ENCODE results near the gene FZD10. TPM values are rescaled to one million over a fixed set of nuclear protein-coding genes. Genes with fewer than 3 reads are reported as not detected.
A peak's percentile ranks its signal among the peaks of the same experiment; 100 is the strongest.

FZD10 gene
- total RNA-seq, 1 donor from 2014 or later, result 1.1 TPM

DNA sequence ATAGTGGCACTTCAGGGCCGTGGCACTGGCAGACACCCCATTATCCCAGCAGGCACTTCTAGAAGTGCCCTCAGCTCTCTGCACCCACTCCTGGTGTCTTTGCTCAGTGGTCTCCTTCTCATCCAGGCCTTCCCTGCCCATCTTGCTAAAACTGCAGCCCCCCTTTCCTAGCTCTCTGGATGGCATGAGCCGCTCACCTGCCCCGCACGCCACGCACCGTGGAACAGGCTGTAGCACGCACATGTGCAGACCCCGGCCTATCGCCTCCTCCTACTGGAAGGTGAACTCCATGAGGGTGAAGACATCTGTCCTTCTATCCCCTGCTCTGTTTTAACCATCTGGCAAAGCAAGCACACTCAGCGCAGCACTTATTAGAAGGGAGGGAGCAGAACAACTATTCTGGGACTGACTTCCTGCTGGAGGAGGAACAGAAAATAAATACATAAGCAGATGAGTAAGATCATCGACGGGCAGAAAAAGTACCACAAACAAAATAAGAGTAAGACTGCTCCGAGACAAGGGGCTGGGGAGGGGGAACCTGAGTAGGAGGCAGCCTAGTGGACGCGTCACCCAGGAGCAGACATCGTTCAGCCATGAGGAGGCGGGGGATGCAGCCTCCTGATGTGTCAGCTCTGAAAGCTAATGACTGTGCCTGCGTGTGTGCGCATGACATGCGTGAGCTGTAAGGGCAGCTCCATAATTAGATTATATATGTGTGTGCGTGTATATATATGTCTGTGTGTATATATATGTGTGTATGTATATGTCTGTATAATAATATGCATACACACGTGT is 7.8 kb upstream of the FZD10 start:
- DNase-seq (ENCODE audit: low spot score), result no peak

- DNase-seq (ENCODE audit: low spot score), result no peak
These were observed 6.7 kb upstream of the FZD10 start for GRCh38 chr12:130155416-130156073.

DNA sequence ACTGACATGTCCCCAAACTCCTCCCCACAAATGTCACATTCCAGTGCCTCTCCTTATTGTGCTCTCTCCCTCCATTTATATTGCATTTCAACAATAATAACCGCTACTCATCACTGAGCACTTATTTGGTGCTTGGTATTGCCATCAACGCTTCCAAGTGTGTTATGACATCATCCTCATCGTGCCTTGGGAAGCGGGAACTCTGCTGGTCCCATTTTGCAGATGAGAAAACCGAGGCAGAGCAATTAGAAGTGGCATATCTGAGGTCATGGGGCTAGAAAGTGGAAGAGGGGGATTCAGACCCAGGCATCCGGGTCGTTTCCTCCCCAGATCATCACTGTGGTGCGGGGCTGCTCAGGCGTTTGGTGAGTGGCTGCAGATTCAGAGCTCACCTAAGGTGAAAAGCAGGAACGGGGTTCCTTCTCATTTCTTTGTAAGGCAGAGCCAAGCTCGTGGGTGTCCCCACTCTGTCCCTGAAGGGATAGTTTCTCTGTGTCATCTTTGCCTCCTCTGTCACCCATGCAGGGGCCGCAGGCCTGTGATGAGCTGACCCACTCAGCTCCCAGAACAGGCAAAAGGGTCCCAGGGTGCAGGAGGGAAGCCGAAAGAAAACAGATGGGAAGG is 5.5 kb upstream of the FZD10 start:
- no peak for DNase-seq (ENCODE audit: low spot score)

DNA sequence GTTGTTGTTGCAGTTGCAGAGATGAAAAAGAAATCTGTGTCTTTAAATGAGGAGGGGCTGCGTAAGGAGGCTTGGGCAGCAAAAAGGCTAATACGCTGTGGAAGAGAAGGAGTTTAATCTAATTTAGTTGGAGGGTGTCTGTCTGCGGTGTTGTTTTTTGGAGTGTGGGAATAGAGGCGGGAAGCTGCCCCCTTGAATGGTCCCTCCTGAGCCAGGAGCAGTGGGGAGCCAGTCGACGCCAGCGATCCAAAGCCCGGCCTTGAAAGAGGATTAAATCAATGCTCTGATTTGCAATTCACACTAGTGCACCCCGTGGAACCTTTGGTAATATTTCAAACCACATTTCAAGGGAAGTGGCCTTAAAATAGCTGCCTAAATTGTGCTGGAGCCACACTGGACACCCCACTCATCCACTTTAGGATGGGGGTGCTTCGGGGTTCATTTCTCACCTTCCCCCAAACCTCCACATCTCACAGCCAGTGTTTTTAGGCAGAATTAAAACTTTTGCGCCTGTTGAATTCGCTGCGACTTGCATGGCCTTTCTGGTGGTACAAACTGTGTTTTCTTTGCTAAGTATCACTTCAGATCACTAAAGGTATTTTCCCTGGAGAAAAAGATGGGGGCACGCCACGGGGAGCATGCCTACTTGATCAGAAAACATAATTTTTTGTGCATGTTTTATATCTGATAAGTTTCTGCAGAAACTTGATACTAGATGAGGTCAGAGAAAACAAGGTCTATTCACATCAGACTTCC is 4.1 kb upstream of the FZD10 start:
- no peak for DNase-seq (ENCODE audit: low spot score)

GRCh38 chr12:130158754-130159059 is 3.6 kb upstream of the FZD10 start:
- DNase-seq (ENCODE audit: low spot score), result no peak

- no peak for DNase-seq (ENCODE audit: low spot score)
These were observed 2.0 kb upstream of the FZD10 start for GRCh38 chr12:130160306-130160705.

DNA sequence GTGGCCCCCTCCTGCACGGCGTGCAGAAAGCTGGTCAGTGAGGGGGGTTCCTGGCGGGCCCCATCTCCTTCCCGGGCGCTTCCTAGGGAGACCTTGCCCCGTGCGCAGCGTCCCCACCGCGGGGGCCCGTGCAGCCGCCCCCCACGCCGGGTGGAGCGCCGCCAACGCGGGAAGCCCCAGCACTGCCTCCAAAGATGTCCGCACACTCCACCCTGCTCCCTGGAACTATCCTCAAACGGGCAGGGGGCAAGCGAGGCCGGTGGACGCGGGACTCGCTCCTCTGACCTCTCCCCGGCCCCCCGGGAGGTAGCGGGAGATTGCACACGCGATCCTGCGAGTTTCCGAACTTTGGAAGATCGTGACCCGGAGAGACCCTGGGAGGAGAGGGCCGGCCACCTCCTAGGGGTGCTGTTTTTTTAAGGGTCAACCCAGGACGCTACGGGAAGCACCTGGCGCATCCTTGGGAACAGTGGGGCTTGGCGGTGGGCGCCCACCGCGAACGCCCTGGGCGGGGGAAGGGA is 1.5 kb upstream of the FZD10 start:
- DNase-seq (ENCODE audit: low spot score), result no peak

DNA sequence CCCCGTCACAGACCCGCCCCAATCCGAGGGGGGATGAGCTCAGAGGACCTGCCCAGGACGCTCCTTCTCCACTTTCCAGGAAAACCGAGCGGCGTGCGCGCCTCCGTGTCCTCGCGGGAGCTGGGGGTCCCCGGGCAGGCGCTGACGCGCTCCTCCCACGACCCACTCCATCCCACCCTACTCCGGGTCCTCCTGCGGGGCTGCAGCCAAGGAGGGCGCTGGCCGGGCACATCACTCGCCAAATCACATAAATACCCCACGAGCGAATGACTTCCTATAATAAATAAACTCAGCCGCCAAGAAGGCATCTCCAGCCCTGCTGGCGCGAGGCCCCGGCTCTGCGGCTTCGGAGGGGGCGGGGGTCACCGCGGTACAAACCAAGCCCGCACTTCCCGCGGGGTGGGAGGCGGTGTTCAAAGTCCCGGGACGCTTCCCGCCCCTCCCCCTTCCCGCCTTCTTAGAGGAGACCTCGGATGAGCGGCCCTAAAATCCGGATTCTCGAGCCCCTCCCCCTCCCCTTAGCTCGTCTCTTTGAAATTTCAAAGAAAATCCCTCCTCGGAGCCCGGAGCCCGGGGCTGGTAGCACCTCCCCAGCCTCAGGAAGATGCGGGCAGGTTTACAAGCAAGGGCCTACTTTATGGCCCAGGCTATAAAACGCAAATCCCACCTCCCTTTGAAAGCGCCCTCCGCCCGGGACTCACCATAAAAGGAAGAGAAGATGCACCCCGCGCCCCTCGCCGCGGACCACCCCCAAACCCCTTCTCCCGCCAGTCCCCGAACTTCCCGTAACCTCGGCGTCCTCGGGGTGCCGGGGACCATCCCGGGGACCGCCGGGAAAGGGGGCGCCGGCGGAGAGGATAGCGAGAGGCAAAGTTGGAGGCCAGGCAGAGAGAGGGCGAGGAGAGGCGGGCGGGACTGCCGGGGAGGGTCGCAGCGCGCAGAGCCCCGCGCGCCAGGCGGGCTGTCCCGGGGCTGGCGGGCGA is 712 bp upstream of the FZD10 start:
- peak; percentile 62 for DNase-seq (ENCODE audit: low spot score)

- DNase-seq (ENCODE audit: low spot score), result no peak
These were observed 639 bp downstream of the FZD10 start for GRCh38 chr12:130162745-130163460.

DNA sequence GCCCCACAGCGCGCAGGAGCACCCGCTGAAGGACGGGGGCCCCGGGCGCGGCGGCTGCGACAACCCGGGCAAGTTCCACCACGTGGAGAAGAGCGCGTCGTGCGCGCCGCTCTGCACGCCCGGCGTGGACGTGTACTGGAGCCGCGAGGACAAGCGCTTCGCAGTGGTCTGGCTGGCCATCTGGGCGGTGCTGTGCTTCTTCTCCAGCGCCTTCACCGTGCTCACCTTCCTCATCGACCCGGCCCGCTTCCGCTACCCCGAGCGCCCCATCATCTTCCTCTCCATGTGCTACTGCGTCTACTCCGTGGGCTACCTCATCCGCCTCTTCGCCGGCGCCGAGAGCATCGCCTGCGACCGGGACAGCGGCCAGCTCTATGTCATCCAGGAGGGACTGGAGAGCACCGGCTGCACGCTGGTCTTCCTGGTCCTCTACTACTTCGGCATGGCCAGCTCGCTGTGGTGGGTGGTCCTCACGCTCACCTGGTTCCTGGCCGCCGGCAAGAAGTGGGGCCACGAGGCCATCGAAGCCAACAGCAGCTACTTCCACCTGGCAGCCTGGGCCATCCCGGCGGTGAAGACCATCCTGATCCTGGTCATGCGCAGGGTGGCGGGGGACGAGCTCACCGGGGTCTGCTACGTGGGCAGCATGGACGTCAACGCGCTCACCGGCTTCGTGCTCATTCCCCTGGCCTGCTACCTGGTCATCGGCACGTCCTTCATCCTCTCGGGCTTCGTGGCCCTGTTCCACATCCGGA is 1.4 kb downstream of the FZD10 start:
- no peak for DNase-seq (ENCODE audit: low spot score)

- no peak for DNase-seq (ENCODE audit: low spot score)
These were observed 1.9 kb downstream of the FZD10 start for GRCh38 chr12:130164216-130164542.

DNA sequence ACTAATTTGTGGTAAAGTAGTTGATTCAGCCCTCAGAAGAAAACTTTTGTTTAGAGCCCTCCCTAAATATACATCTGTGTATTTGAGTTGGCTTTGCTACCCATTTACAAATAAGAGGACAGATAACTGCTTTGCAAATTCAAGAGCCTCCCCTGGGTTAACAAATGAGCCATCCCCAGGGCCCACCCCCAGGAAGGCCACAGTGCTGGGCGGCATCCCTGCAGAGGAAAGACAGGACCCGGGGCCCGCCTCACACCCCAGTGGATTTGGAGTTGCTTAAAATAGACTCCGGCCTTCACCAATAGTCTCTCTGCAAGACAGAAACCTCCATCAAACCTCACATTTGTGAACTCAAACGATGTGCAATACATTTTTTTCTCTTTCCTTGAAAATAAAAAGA is 2.7 kb downstream of the FZD10 start:
- DNase-seq (ENCODE audit: low spot score), result no peak

GRCh38 chr12:130166306-130166705 is 4.0 kb downstream of the FZD10 start:
- no peak for DNase-seq (ENCODE audit: low spot score)

GRCh38 chr12:130167537-130167936 is 5.3 kb downstream of the FZD10 start:
- DNase-seq (ENCODE audit: low spot score), result no peak

- no peak for DNase-seq (ENCODE audit: low spot score)
These were observed 7.0 kb downstream of the FZD10 start for GRCh38 chr12:130169256-130169655.

DNA sequence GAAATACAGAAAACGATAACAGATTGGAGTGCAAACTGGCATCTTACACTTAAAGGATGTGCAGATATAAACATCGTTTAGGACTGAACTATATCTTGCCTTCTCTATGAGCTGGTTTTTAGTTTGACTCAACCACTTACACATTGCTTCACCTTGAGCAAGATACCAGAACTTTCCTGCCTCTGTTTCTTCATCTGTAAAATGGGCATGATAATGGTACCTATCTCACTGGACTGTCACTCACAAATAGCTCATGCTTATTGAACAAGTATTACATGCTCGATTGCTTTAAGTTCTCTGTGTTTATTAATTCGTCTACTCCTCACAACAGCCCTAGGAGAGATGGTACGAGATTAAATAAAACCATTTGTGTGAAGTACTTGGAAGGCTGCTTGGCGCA is 7.7 kb downstream of the FZD10 start:
- no peak for DNase-seq (ENCODE audit: low spot score)

GRCh38 chr12:130170611-130171010 is 8.3 kb downstream of the FZD10 start:
- no peak for DNase-seq (ENCODE audit: low spot score)

DNA sequence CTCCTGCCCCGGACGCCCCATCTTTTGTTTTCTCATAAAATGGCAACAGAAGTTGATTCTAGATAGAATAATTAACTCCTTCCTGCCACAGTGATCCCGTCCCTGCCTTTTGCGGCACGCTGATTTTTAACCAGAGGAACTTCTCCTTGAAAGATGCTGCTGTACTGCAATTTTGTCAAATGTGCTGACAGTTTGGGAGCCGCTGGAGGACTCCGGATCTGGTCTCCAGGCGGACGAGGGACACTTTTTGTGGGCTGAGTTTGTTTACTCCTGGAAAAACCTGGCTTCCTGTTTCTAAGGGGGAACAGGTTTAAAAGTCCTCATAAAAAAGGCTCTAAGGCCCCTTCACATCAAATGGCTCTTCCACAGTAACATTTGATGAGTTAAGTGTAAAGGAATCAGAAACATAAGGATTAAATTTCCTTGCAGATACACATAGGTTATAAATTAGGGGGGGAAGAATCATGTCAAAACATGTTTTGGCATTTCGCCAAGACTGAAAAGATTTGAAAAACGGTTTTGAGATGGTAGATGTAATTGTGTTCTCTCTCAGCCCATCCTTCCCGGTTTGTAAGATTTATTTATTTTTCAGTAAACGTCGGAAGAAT is 15.5 kb downstream of the FZD10 start:
- no peak for DNase-seq (ENCODE audit: low spot score)

- no peak for DNase-seq (ENCODE audit: low spot score)
These were observed 16.0 kb downstream of the FZD10 start for GRCh38 chr12:130178282-130178681.
